HEK293 (cell line): Measurements from ENCODE around the gene HMGN1.

Experiments used
- CTCF ChIA-PET: fragments of 350-600 bp; formaldehyde crosslinking; extraction: SDS; loops from one replicate; lab custom pipeline; 2021; ENCODE audit warnings: antibody characterized with exemption; lab: Yijun Ruan, JAX
- POLR2A ChIA-PET: fragments of 300-600 bp; formaldehyde crosslinking; extraction: SDS; loops from one replicate; lab custom pipeline; 2020; ENCODE audit warnings: antibody characterized with exemption, inconsistent platforms; lab: Yijun Ruan, JAX
- H3K27ac ChIP-seq: fragments of 200-500 bp; sonication (Bioruptor generic); 2 replicates; pipeline ENCODE4 v1.5.1; 2014; ENCODE audit warnings: low read depth, low read length, control low read depth, inconsistent platforms; ENCODE audit errors: extremely low read depth
- H3K36me3 ChIP-seq, 2 experiments: fragments of 200-500 bp in 1 of 2; sonication (Bioruptor generic) in 1 of 2; 1 replicate in 1 of 2; 2 replicates in 1 of 2; pipeline ENCODE4 v1.5.1; 2014 to 2017; ENCODE audit warnings: inconsistent platforms in 2 of 2, low read length in 2 of 2; ENCODE audit not compliant: control insufficient read depth in 2 of 2, insufficient read depth in 1 of 2
- H3K4me1 ChIP-seq: fragments of 200-500 bp; sonication (Bioruptor generic); 2 replicates; pipeline ENCODE4 v1.5.1; 2014; ENCODE audit warnings: mild to moderate bottlenecking, low read length, inconsistent platforms; ENCODE audit not compliant: control insufficient read depth, insufficient read depth
- H3K4me3 ChIP-seq: 2 replicates; pipeline ENCODE4 v1.5.1; 2011; ENCODE audit warnings: low read depth, mild to moderate bottlenecking, control low read depth, low read length, moderate library complexity
- H3K9me3 ChIP-seq: fragments of 200-500 bp; sonication (Bioruptor generic); 2 replicates; pipeline ENCODE4 v1.5.1; 2014; ENCODE audit warnings: low read depth, low read length, inconsistent platforms; ENCODE audit not compliant: control insufficient read depth, insufficient read depth
- GLI2 ChIP-seq: fragments of 450-650 bp; formaldehyde crosslinking; IDR thresholded peaks from 2 replicates; pipeline ENCODE4; 2017; ENCODE audit warnings: missing biosample characterization, missing genetic modification characterization, low read depth, borderline replicate concordance
- KLF1 ChIP-seq: fragments of 450-650 bp; formaldehyde crosslinking; IDR thresholded peaks from 2 replicates; pipeline ENCODE4 v1.5.1; 2016; ENCODE audit warnings: missing biosample characterization, missing genetic modification characterization
- KLF7 ChIP-seq: fragments of 450-650 bp; formaldehyde crosslinking; IDR thresholded peaks from 2 replicates; pipeline ENCODE4 v1.5.1; 2016; ENCODE audit warnings: missing biosample characterization, missing genetic modification characterization, borderline replicate concordance
- KLF9 ChIP-seq: fragments of 450-650 bp; formaldehyde crosslinking; IDR thresholded peaks from 2 replicates; pipeline ENCODE4 v1.5.1; 2016; ENCODE audit warnings: missing biosample characterization, missing genetic modification characterization, low read depth
- ZBTB17 ChIP-seq: fragments of 450-650 bp; formaldehyde crosslinking; IDR thresholded peaks from 2 replicates; pipeline ENCODE4 v1.5.1; 2016; ENCODE audit warnings: missing biosample characterization, missing genetic modification characterization
- ZBTB7A ChIP-seq: fragments of 450-650 bp; formaldehyde crosslinking; IDR thresholded peaks from 2 replicates; pipeline ENCODE4 v1.5.1; 2016; ENCODE audit warnings: low read depth, missing biosample characterization, missing genetic modification characterization
- ZBTB8A ChIP-seq: fragments of 450-650 bp; formaldehyde crosslinking; IDR thresholded peaks from 2 replicates; pipeline ENCODE4 v1.5.1; 2016; ENCODE audit warnings: missing biosample characterization, missing genetic modification characterization
- ZIC2 ChIP-seq: fragments of 450-650 bp; formaldehyde crosslinking; IDR thresholded peaks from 2 replicates; pipeline ENCODE4 v1.5.1; 2016; ENCODE audit warnings: missing biosample characterization, missing genetic modification characterization
- ZNF121 ChIP-seq: fragments of 450-650 bp; formaldehyde crosslinking; IDR thresholded peaks from 2 replicates; pipeline ENCODE4 v1.5.1; 2016; ENCODE audit warnings: missing biosample characterization, missing genetic modification characterization
- ZNF138 ChIP-seq: fragments of 450-650 bp; formaldehyde crosslinking; IDR thresholded peaks from 2 replicates; pipeline ENCODE4 v1.5.1; 2016; ENCODE audit warnings: missing biosample characterization, missing genetic modification characterization, borderline replicate concordance
- ZNF37A ChIP-seq: fragments of 450-650 bp; IDR thresholded peaks from 2 replicates; pipeline ENCODE4 v1.5.1; 2018; ENCODE audit warnings: missing biosample characterization, missing genetic modification characterization
- ZNF544 ChIP-seq: fragments of 450-650 bp; formaldehyde crosslinking; IDR thresholded peaks from 2 replicates; pipeline ENCODE4 v1.5.0; 2017; ENCODE audit warnings: missing biosample characterization, missing genetic modification characterization
- ZNF76 ChIP-seq: fragments of 450-650 bp; formaldehyde crosslinking; IDR thresholded peaks from 2 replicates; pipeline ENCODE4; 2016; ENCODE audit warnings: low read depth, missing biosample characterization, missing genetic modification characterization, borderline replicate concordance
- TF ChIP-seq, protein P1 (sequence below): fragments of 450-650 bp; formaldehyde crosslinking; IDR thresholded peaks from 2 replicates; pipeline ENCODE4 v1.5.1; 2016; ENCODE audit warnings: missing biosample characterization, missing genetic modification characterization, low read depth
- TF ChIP-seq, protein P2 (sequence below): fragments of 450-650 bp; formaldehyde crosslinking; IDR thresholded peaks from 2 replicates; pipeline ENCODE4 v1.5.1; 2017; ENCODE audit warnings: missing biosample characterization, missing genetic modification characterization
- TF ChIP-seq, protein P3 (sequence below): fragments of 450-650 bp; formaldehyde crosslinking; IDR thresholded peaks from 2 replicates; pipeline ENCODE4 v1.5.1; 2016; ENCODE audit warnings: missing biosample characterization, missing genetic modification characterization
- TF ChIP-seq, protein P4 (sequence below): fragments of 450-650 bp; formaldehyde crosslinking; IDR thresholded peaks from 2 replicates; pipeline ENCODE4 v1.5.1; 2017; ENCODE audit warnings: missing biosample characterization, missing genetic modification characterization

The HMGN1 gene

DNA sequence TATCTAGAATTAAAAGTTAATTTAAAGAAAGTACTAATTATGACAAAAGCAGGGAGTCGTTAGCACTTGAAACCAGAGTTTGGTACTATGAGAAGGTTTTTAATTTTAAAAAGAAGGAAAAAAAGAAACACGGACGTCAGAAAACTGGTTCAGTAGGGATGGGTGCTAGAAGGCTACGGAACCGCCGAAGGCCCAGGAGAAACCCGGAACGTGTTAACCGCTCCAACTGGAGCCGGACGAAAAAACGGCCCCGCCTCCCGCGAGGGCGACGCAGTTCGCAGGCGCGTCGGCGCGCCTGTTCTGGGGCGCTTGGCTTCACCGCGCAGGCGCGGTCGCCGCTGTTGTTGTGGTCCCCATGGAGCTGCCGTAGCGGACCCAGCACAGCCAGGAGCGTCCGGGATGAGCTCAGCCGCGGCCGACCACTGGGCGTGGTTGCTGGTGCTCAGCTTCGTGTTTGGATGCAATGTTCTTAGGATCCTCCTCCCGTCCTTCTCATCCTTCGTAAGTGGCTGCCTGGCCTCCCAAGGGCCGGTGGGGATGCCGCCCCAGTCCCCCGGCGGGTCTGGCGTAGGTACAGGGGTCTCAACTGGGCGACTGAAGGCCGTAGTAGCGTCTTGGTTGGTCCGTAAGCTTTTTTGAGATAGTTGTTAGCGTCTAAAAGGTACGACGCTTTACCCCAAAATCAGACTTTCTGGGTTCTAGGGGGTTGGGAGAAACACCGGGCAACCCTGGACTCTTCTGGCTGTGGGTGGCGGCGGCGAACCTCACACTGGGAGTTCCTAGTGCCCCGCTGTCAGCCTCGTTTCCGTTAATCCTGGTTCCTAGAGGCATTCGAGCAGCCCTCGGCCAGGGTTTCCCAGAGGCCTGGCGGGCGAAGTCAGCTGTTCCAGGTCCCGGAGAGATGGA is 31.4 kb upstream of the HMGN1 start (continued):
- TF ChIP-seq ZNF76 (tag by site-specific recombination) (peak; percentile 45; the same call in 1 of the 2 replicates), ZNF138 (no peak), ZIC2 (tag by site-specific recombination) (peak; percentile 79), ZBTB8A (tag by site-specific recombination) (peak; percentile 99), ZBTB7A (tag by site-specific recombination) (no peak), ZNF37A (no peak)

DNA sequence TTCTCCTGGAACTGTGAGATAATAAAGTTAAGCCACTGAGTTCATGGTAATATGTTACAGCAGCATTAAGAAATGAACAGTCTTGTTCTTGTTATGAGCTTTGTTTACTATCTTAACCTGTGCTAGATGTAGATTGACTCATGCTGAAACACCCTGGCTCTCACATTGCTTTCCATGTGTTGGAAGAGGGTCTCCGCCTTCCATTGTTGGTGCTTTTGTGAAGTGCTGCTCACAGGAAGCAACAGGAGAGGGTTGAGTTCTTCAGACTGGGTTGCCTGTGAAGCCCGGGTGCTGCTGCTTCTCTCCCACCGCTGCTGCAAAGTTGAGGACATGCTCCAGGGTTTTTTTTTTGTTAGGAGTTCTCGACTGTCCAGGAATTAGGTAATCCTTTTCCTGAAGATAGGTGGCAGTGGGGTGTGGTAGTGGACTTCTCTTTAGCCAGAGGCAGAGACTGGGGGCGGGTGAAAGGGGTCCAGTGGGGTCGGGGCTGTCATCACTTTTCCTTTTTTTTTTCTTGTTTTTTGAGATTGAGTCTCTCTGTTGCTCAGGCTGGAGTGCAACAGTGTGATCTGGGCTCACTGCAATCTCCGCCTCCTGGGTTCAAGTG is 28.7 kb upstream of the HMGN1 start:
- Histone ChIP-seq H3K27ac (no peak overlapping the region), H3K4me3 (no peak overlapping the region), H3K36me3 (no peaks in the 10 kb centered on the region; a peak in 1 of 3 replicates), H3K9me3 (no peaks in the 10 kb centered on the region), H3K4me1 (no peaks in the 10 kb centered on the region)
- CTCF ChIA-PET = interaction anchor here (0.7 to 1.6 kb wide), 5 partner anchors 10 to 1224 kb away, joined by 4 to 11 read pairs (median 4); no protein-coding TSS in a partner anchor
- POLR2A ChIA-PET = interaction anchor here (1.0 kb wide), 1 partner anchor 28 kb away, joined by 3 read pairs; the partner anchor contains the start of gene HMGN1
- TF ChIP-seq KLF7 (tag by site-specific recombination) = peak; percentile 77; the same call in 1 of the 2 replicates
- TF ChIP-seq, protein P1, sequence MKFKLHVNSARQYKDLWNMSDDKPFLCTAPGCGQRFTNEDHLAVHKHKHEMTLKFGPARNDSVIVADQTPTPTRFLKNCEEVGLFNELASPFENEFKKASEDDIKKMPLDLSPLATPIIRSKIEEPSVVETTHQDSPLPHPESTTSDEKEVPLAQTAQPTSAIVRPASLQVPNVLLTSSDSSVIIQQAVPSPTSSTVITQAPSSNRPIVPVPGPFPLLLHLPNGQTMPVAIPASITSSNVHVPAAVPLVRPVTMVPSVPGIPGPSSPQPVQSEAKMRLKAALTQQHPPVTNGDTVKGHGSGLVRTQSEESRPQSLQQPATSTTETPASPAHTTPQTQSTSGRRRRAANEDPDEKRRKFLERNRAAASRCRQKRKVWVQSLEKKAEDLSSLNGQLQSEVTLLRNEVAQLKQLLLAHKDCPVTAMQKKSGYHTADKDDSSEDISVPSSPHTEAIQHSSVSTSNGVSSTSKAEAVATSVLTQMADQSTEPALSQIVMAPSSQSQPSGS (tag by site-specific recombination) = no peak
- TF ChIP-seq KLF9 (tag by site-specific recombination) = 0 out of 2 replicates have a peak, but pooled peaks have one; percentile 23
- peak; percentile 63 for TF ChIP-seq KLF1
- 0 out of 2 replicates have a peak, but pooled peaks have one; percentile 11 for TF ChIP-seq ZBTB17
- no peak for TF ChIP-seq GLI2 (tag by site-specific recombination)
- TF ChIP-seq ZNF544 (tag by site-specific recombination) = no peak

DNA sequence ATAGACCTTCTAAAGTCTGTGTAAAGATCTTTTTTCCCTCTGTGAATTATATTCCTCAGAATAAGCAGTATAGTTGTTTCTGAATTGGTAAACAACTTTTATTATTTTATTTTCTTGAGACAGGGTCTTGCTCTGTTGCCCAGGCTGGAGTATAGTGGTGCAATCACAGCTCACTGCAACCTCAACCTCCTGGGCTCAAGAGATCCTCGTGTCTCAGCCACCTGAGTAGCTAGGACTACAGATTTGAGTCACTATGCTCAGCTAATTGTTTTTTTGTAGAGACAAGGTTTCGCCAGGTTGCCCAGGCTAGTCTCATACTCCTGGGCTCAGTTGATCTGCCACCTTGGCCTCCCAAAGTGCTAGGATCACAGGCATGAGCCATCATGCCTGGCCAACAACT is 26.6 kb upstream of the HMGN1 start:
- Histone ChIP-seq H3K27ac (no peak overlapping the region), H3K9me3 (no peaks in the 10 kb centered on the region), H3K36me3 (no peaks in the 10 kb centered on the region), H3K4me1 (no peaks in the 10 kb centered on the region), H3K4me3 (no peak overlapping the region)
- POLR2A ChIA-PET = interaction anchor here (0.9 kb wide), 1 partner anchor 62 kb away, joined by 3 read pairs; the partner anchor contains the start of gene BRWD1
- CTCF ChIA-PET = interaction anchor here (0.8 to 1.5 kb wide), 3 partner anchors 12 to 66 kb away, joined by 3 to 7 read pairs (median 4); no protein-coding TSS in a partner anchor
- TF ChIP-seq ZNF121 (tag by site-specific recombination) = peak; percentile 59
- TF ChIP-seq, protein P2, sequence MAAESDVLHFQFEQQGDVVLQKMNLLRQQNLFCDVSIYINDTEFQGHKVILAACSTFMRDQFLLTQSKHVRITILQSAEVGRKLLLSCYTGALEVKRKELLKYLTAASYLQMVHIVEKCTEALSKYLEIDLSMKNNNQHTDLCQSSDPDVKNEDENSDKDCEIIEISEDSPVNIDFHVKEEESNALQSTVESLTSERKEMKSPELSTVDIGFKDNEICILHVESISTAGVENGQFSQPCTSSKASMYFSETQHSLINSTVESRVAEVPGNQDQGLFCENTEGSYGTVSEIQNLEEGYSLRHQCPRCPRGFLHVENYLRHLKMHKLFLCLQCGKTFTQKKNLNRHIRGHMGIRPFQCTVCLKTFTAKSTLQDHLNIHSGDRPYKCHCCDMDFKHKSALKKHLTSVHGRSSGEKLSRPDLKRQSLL (tag by site-specific recombination) = no peak
- TF ChIP-seq, protein P3, sequence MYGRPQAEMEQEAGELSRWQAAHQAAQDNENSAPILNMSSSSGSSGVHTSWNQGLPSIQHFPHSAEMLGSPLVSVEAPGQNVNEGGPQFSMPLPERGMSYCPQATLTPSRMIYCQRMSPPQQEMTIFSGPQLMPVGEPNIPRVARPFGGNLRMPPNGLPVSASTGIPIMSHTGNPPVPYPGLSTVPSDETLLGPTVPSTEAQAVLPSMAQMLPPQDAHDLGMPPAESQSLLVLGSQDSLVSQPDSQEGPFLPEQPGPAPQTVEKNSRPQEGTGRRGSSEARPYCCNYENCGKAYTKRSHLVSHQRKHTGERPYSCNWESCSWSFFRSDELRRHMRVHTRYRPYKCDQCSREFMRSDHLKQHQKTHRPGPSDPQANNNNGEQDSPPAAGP (tag by site-specific recombination) = no peak
- TF ChIP-seq, protein P4, sequence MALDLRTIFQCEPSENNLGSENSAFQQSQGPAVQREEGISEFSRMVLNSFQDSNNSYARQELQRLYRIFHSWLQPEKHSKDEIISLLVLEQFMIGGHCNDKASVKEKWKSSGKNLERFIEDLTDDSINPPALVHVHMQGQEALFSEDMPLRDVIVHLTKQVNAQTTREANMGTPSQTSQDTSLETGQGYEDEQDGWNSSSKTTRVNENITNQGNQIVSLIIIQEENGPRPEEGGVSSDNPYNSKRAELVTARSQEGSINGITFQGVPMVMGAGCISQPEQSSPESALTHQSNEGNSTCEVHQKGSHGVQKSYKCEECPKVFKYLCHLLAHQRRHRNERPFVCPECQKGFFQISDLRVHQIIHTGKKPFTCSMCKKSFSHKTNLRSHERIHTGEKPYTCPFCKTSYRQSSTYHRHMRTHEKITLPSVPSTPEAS (tag by site-specific recombination) = no peak
